ENCODE results near the gene NFU1. TPM values are rescaled to one million over a fixed set of nuclear protein-coding genes. Genes with fewer than 3 reads are reported as not detected.

The NFU1 gene
- total and polyA plus RNA-seq, 2 experiments from 2014 or later: 39.9 to 102 TPM

DNA sequence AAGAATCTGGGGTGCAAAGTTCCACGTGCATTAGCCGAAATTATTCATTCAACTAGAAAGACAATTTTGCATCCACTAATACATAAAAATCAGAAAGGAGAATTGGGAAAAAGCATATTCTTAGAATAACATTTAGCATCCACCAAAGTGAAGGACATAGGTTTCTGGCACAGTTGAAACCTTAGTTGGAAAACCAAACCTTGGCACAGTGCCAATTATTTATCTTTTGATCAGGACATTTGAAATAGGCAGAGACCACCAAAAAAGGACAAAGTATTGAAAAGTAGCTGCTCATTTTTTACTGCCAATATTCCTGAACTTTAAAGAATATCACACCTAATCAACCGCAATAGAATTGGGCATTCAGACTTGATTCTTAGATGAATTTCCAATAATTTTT is 25.5 kb upstream of the NFU1 start (continued):
- TF ChIP-seq, protein P1, sequence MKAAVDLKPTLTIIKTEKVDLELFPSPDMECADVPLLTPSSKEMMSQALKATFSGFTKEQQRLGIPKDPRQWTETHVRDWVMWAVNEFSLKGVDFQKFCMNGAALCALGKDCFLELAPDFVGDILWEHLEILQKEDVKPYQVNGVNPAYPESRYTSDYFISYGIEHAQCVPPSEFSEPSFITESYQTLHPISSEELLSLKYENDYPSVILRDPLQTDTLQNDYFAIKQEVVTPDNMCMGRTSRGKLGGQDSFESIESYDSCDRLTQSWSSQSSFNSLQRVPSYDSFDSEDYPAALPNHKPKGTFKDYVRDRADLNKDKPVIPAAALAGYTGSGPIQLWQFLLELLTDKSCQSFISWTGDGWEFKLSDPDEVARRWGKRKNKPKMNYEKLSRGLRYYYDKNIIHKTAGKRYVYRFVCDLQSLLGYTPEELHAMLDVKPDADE (IDR thresholded peaks at IDR 0.05): no peak
- TF ChIP-seq STAT1 (IDR thresholded peaks at IDR 0.05; ENCODE audit: unreplicated experiment) (no peak), EZH2phosphoT487 (IDR thresholded peaks at IDR 0.05; ENCODE audit: unreplicated experiment) (no peak)
- TF ChIP-seq, protein P2, sequence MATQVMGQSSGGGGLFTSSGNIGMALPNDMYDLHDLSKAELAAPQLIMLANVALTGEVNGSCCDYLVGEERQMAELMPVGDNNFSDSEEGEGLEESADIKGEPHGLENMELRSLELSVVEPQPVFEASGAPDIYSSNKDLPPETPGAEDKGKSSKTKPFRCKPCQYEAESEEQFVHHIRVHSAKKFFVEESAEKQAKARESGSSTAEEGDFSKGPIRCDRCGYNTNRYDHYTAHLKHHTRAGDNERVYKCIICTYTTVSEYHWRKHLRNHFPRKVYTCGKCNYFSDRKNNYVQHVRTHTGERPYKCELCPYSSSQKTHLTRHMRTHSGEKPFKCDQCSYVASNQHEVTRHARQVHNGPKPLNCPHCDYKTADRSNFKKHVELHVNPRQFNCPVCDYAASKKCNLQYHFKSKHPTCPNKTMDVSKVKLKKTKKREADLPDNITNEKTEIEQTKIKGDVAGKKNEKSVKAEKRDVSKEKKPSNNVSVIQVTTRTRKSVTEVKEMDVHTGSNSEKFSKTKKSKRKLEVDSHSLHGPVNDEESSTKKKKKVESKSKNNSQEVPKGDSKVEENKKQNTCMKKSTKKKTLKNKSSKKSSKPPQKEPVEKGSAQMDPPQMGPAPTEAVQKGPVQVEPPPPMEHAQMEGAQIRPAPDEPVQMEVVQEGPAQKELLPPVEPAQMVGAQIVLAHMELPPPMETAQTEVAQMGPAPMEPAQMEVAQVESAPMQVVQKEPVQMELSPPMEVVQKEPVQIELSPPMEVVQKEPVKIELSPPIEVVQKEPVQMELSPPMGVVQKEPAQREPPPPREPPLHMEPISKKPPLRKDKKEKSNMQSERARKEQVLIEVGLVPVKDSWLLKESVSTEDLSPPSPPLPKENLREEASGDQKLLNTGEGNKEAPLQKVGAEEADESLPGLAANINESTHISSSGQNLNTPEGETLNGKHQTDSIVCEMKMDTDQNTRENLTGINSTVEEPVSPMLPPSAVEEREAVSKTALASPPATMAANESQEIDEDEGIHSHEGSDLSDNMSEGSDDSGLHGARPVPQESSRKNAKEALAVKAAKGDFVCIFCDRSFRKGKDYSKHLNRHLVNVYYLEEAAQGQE (IDR thresholded peaks at IDR 0.05; ENCODE audit: unreplicated experiment): no peak

DNA sequence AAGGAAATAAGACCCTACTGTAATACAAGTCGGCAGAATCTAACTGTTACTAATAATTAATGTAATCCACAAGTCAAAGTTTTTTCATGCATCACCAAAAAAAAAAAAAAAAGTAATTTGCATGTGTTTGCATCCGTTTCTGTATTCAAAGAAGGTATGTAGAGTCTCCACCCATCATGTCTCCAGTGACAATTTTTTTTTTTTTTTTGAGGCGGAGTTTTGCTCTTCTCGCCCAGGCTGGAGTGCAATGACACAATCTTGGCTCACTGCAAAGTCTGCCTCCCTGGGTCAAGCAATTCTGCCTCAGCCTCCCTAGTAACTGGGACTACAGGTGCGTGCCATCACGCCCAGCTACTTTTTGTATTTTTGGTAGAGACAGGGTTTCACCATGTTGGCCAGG is 24.2 kb upstream of the NFU1 start:
- no peak overlapping the region for H3K4me2 ChIP-seq
- peaks cover 4% of the 10 kb centered on the region; the same call in 1 of the 2 replicates for H3K4me1 ChIP-seq (ENCODE audit: insufficient read depth)
- no peak for ATAC-seq
- no peaks in the 10 kb centered on the region; the same call in 1 of the 2 replicates for H3K9me2 ChIP-seq (ENCODE audit: insufficient read depth)
- H4K20me1 ChIP-seq (replicated peaks; ENCODE audit: insufficient read depth): no peaks in the 10 kb centered on the region
- no peak overlapping the region for H3K4me3 ChIP-seq
- Mint-ChIP-seq H3K4me3 (no peak overlapping the region), H3K27ac (no peak overlapping the region), H3K27me3 (ENCODE audit: insufficient read depth, low read depth, poor library complexity) (peaks cover 5% of the 10 kb centered on the region), H3K4me1 (peaks cover 6% of the 10 kb centered on the region; the same call in 1 of the 3 replicates), H3K9me3 (no peaks in the 10 kb centered on the region), H3K36me3 (ENCODE audit: low read depth) (peaks cover 4% of the 10 kb centered on the region; the same call in 2 of the 3 replicates)
- no peaks in the 10 kb centered on the region for H3K79me2 ChIP-seq (replicated peaks; ENCODE audit: insufficient read depth)
- H3F3A ChIP-seq (replicated peaks; ENCODE audit: low read depth): no peaks in the 10 kb centered on the region
- H3K27ac ChIP-seq (ENCODE audit: low read depth): no peak overlapping the region
- no peaks in the 10 kb centered on the region for H3K27me3 ChIP-seq (ENCODE audit: insufficient read depth)
- no peak for DNase-seq (ENCODE audit: low spot score)
- no peaks in the 10 kb centered on the region for H3K36me3 ChIP-seq (ENCODE audit: insufficient read depth)
- H2AFZ ChIP-seq: no peak overlapping the region
- TF ChIP-seq, protein P1 (IDR thresholded peaks at IDR 0.05): no peak
- TF ChIP-seq ZNF114 (CRISPR knock-in tag; IDR thresholded peaks at IDR 0.05): no peak
- TF ChIP-seq JUNB (IDR thresholded peaks at IDR 0.05; ENCODE audit: unreplicated experiment): no peak
- TF ChIP-seq, protein P2 (IDR thresholded peaks at IDR 0.05; ENCODE audit: unreplicated experiment): no peak
- TF ChIP-seq EZH2 (IDR thresholded peaks at IDR 0.05; ENCODE audit: low read depth, unreplicated experiment): no peak
- TF ChIP-seq, protein P3, sequence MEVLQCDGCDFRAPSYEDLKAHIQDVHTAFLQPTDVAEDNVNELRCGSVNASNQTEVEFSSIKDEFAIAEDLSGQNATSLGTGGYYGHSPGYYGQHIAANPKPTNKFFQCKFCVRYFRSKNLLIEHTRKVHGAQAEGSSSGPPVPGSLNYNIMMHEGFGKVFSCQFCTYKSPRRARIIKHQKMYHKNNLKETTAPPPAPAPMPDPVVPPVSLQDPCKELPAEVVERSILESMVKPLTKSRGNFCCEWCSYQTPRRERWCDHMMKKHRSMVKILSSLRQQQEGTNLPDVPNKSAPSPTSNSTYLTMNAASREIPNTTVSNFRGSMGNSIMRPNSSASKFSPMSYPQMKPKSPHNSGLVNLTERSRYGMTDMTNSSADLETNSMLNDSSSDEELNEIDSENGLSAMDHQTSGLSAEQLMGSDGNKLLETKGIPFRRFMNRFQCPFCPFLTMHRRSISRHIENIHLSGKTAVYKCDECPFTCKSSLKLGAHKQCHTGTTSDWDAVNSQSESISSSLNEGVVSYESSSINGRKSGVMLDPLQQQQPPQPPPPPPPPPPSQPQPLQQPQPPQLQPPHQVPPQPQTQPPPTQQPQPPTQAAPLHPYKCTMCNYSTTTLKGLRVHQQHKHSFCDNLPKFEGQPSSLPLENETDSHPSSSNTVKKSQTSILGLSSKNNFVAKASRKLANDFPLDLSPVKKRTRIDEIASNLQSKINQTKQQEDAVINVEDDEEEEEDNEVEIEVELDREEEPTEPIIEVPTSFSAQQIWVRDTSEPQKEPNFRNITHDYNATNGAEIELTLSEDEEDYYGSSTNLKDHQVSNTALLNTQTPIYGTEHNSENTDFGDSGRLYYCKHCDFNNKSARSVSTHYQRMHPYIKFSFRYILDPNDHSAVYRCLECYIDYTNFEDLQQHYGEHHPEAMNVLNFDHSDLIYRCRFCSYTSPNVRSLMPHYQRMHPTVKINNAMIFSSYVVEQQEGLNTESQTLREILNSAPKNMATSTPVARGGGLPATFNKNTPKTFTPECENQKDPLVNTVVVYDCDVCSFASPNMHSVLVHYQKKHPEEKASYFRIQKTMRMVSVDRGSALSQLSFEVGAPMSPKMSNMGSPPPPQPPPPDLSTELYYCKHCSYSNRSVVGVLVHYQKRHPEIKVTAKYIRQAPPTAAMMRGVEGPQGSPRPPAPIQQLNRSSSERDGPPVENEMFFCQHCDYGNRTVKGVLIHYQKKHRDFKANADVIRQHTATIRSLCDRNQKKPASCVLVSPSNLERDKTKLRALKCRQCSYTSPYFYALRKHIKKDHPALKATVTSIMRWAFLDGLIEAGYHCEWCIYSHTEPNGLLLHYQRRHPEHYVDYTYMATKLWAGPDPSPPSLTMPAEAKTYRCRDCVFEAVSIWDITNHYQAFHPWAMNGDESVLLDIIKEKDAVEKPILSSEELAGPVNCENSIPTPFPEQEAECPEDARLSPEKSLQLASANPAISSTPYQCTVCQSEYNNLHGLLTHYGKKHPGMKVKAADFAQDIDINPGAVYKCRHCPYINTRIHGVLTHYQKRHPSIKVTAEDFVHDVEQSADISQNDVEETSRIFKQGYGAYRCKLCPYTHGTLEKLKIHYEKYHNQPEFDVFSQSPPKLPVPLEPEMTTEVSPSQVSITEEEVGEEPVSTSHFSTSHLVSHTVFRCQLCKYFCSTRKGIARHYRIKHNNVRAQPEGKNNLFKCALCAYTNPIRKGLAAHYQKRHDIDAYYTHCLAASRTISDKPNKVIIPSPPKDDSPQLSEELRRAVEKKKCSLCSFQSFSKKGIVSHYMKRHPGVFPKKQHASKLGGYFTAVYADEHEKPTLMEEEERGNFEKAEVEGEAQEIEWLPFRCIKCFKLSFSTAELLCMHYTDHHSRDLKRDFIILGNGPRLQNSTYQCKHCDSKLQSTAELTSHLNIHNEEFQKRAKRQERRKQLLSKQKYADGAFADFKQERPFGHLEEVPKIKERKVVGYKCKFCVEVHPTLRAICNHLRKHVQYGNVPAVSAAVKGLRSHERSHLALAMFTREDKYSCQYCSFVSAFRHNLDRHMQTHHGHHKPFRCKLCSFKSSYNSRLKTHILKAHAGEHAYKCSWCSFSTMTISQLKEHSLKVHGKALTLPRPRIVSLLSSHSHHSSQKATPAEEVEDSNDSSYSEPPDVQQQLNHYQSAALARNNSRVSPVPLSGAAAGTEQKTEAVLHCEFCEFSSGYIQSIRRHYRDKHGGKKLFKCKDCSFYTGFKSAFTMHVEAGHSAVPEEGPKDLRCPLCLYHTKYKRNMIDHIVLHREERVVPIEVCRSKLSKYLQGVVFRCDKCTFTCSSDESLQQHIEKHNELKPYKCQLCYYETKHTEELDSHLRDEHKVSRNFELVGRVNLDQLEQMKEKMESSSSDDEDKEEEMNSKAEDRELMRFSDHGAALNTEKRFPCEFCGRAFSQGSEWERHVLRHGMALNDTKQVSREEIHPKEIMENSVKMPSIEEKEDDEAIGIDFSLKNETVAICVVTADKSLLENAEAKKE (CRISPR knock-in tag; IDR thresholded peaks at IDR 0.05): no peak
- TF ChIP-seq ZNF331 (CRISPR knock-in tag; IDR thresholded peaks at IDR 0.05; ENCODE audit: low read depth): no peak

Data from GM23338 (cell line).